Osteoblast (primary cell): ENCODE results near the gene METTL25. TPM values are rescaled to one million over a fixed set of nuclear protein-coding genes. Genes with fewer than 3 reads are reported as not detected.

Experiments used
- DNase-seq: peaks from one replicate; pipeline ENCODE4 v3.0.0; 2011; ENCODE audit warnings: low spot score, mixed read lengths; ENCODE audit not compliant: insufficient read length; ENCODE audit errors: missing footprints
- H2AFZ ChIP-seq: 2 replicates; pipeline ENCODE4 v1.6.0; 2011; ENCODE audit warnings: mild to moderate bottlenecking, low read length
- H3K27ac ChIP-seq: 2 replicates; pipeline ENCODE4 v1.5.1; 2011; ENCODE audit warnings: mild to moderate bottlenecking, low read depth, low read length, moderate library complexity
- H3K27me3 ChIP-seq: 2 replicates; pipeline ENCODE4 v1.6.0; 2012; ENCODE audit warnings: mild to moderate bottlenecking, control low read depth, inconsistent platforms, low read length, moderate library complexity; ENCODE audit not compliant: insufficient read depth
- H3K36me3 ChIP-seq: 2 replicates; pipeline ENCODE4 v1.5.1; 2011; ENCODE audit warnings: mild to moderate bottlenecking, low read length, control low read depth, moderate library complexity; ENCODE audit not compliant: insufficient read depth
- H3K4me1 ChIP-seq: 2 replicates; pipeline ENCODE4 v1.5.1; 2011; ENCODE audit warnings: mild to moderate bottlenecking, low read length, control low read depth, moderate library complexity; ENCODE audit not compliant: insufficient read depth
- H3K4me2 ChIP-seq: 2 replicates; pipeline ENCODE4 v1.6.0; 2011; ENCODE audit warnings: mild to moderate bottlenecking, low read length; ENCODE audit not compliant: insufficient read depth
- H3K4me3 ChIP-seq: fragments of 200-600 bp; sonication (generic); 3 replicates; pipeline ENCODE4 v1.5.1; 2012; ENCODE audit warnings: mild to moderate bottlenecking, low read length, inconsistent platforms; ENCODE audit not compliant: insufficient read depth
- H3K79me2 ChIP-seq: 2 replicates; pipeline ENCODE4 v1.6.0; 2012; ENCODE audit warnings: mild to moderate bottlenecking, low read length, control low read depth, inconsistent platforms; ENCODE audit not compliant: insufficient read depth
- H3K9me3 ChIP-seq: 2 replicates; pipeline ENCODE4 v1.5.1; 2011; ENCODE audit warnings: low read depth, low read length, control low read depth
- H4K20me1 ChIP-seq: 2 replicates; pipeline ENCODE4 v1.6.0; 2012; ENCODE audit warnings: mild to moderate bottlenecking, low read length, control low read depth; ENCODE audit not compliant: insufficient read depth
- total RNA-seq: library from RNA; depleted of rRNA; stranded (reverse); fragments of >200 nt; gene quantifications from 2 replicates; pipeline ENCODE4 v1.2.3, GENCODE V29; 2012
- TF ChIP-seq, protein P1 (sequence below): IDR thresholded peaks from 2 replicates; pipeline ENCODE4 v1.5.1; 2011; ENCODE audit warnings: mild to moderate bottlenecking, low read depth, low read length, moderate library complexity; ENCODE audit errors: extremely low read depth

The METTL25 gene
- total RNA-seq, 1 donor, result 18.1 TPM

DNA sequence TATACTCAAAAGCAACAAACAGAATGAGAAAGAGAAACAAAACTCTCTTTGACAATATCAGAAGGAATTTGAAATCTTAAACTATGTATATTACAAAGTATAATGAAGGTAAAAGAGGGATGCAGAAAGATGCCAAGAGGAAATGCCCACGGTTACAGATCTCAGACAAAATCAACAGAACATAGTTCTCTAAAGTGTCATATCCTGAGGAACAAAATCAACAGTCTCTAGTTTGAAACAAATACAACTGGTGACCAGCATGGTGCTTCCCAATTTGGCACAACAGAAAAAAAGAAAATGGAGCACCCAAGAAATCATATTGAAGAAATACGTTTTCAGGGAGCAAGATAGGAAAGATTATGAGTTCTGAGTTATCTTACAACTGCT is 116.5 kb downstream of the METTL25 start:
- no peak for DNase-seq
- Histone ChIP-seq H3K36me3 (no peaks in the 10 kb centered on the region), H3K9me3 (no peaks in the 10 kb centered on the region), H3K4me1 (no peaks in the 10 kb centered on the region), H3K27me3 (no peaks in the 10 kb centered on the region), H3K4me3 (no peak overlapping the region), H2AFZ (peak overlapping the region; percentile 40), H3K79me2 (no peaks in the 10 kb centered on the region), H4K20me1 (no peaks in the 10 kb centered on the region), H3K4me2 (no peak overlapping the region), H3K27ac (no peak overlapping the region)
- TF ChIP-seq, protein P1, sequence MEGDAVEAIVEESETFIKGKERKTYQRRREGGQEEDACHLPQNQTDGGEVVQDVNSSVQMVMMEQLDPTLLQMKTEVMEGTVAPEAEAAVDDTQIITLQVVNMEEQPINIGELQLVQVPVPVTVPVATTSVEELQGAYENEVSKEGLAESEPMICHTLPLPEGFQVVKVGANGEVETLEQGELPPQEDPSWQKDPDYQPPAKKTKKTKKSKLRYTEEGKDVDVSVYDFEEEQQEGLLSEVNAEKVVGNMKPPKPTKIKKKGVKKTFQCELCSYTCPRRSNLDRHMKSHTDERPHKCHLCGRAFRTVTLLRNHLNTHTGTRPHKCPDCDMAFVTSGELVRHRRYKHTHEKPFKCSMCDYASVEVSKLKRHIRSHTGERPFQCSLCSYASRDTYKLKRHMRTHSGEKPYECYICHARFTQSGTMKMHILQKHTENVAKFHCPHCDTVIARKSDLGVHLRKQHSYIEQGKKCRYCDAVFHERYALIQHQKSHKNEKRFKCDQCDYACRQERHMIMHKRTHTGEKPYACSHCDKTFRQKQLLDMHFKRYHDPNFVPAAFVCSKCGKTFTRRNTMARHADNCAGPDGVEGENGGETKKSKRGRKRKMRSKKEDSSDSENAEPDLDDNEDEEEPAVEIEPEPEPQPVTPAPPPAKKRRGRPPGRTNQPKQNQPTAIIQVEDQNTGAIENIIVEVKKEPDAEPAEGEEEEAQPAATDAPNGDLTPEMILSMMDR, result no peak

DNA sequence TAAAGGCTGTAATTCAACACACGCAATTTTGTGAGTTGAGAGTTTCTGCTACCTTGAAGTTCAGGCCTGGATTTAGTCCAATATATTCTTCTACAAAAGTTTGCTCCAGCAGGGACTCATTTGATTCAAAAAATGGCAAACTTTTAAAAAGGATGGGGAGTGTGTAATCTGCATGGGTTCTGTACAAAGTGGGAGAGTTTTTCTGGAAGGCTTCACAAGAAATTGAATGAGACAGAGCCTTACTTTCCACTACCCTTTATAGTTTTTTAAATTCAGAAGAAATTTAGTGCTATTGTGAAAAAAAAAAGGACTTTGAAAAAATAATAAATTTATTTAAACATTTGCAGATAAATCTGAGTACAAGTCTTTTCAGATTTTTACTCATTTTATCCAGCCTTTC is 116.9 kb downstream of the METTL25 start:
- TF ChIP-seq, protein P1, result no peak
- H3K4me3 ChIP-seq, result no peak overlapping the region
- no peaks in the 10 kb centered on the region for H3K36me3 ChIP-seq
- H2AFZ ChIP-seq, result peak overlapping the region; percentile 40
- H3K4me2 ChIP-seq, result no peak overlapping the region
- no peak overlapping the region for H3K27ac ChIP-seq
- no peaks in the 10 kb centered on the region for H3K9me3 ChIP-seq
- DNase-seq, result no peak
- no peaks in the 10 kb centered on the region for H4K20me1 ChIP-seq
- no peaks in the 10 kb centered on the region for H3K27me3 ChIP-seq
- no peaks in the 10 kb centered on the region for H3K79me2 ChIP-seq
- H3K4me1 ChIP-seq, result no peaks in the 10 kb centered on the region

DNA sequence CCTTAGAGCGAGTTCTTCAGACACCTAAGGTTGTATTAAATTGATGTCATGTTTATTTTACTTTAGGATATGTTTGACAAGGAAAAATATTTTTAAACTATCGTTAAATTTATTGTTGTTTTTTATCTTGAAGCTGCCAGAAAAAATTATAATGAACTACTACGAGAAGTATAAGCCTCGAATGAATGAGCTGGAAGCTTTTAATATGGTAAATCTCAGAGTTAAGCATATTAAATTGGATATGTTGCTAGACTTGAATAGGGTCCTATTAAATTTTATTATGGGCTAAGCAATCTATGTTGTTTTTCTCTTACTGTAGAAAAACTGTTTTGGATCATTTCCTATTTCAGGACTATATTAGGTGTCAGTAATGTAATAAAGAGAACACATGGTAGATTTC is 118.2 kb downstream of the METTL25 start:
- Histone ChIP-seq H3K4me3 (no peak overlapping the region), H4K20me1 (no peaks in the 10 kb centered on the region), H3K4me2 (no peak overlapping the region), H2AFZ (no peak overlapping the region), H3K36me3 (no peaks in the 10 kb centered on the region), H3K9me3 (no peaks in the 10 kb centered on the region), H3K27me3 (no peaks in the 10 kb centered on the region), H3K4me1 (no peaks in the 10 kb centered on the region), H3K27ac (no peak overlapping the region), H3K79me2 (no peaks in the 10 kb centered on the region)
- TF ChIP-seq, protein P1, result no peak
- DNase-seq, result no peak

DNA sequence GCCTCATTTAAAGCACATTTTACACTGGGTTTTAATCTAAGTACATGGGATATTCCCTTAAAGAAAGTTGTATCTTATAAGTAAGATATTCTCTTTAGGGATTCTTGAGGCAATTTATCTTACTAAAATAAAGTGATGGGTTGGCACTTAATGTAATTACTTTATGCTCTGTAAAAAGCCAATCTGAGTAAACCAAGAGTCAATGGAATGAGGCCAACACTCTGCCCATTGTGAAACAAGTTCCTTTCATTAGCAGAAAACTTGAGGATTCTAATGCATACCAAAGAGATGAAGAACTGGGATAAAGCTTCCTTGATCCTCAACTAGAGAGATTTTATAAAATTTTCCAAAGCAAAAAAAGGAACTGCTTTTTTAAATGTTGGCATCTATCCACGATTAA is 121.2 kb downstream of the METTL25 start:
- TF ChIP-seq, protein P1, result no peak
- Histone ChIP-seq H3K4me1 (no peaks in the 10 kb centered on the region), H4K20me1 (no peaks in the 10 kb centered on the region), H3K27ac (no peak overlapping the region), H3K4me3 (no peak overlapping the region), H3K4me2 (no peak overlapping the region), H2AFZ (no peak overlapping the region), H3K27me3 (no peaks in the 10 kb centered on the region), H3K36me3 (no peaks in the 10 kb centered on the region), H3K79me2 (no peaks in the 10 kb centered on the region), H3K9me3 (no peaks in the 10 kb centered on the region)
- DNase-seq, result no peak
